IMR-90 (cell line): Measurements from ENCODE around the gene METTL25. TPM values are rescaled to one million over a fixed set of nuclear protein-coding genes. Genes with fewer than 3 reads are reported as not detected.

Experiments used
- ATAC-seq: fragments of 200-7000 bp; cut with Tn5 transposase; 2 replicates; pipeline ENCODE4 v1.9.1; 2020; ENCODE audit warnings: low read depth, mild to moderate bottlenecking, moderate library complexity
- BruUV-seq: library from RNA; stranded (reverse); fragments of 400-500 nt; replicated peaks from 2 replicates; lab custom pipeline; 2021; lab: Mats Ljungman, UMichigan
- CTCF ChIA-PET: fragments of 300-600 bp; formaldehyde crosslinking; extraction: SDS; loops from one replicate; lab custom pipeline; 2021; ENCODE audit warnings: antibody characterized with exemption; lab: Yijun Ruan, JAX
- POLR2A ChIA-PET: fragments of 300-600 bp; sonication (Branson Sonifier 250); formaldehyde crosslinking; loops from one replicate; lab custom pipeline; 2022; ENCODE audit warnings: antibody characterized with exemption; ENCODE audit not compliant: unreplicated experiment; lab: Charles Lee
- DNase-seq: peaks from one replicate; pipeline ENCODE4 v3.0.0; 2013
- H2AFZ ChIP-seq: replicated peaks from 2 replicates; pipeline ENCODE3; 2013; ENCODE audit warnings: low read length, mild to moderate bottlenecking; ENCODE audit not compliant: poor library complexity
- H2AK5ac ChIP-seq: 2 replicates; pipeline ENCODE4 v1.6.1; 2013; ENCODE audit warnings: low read depth, low read length, inconsistent platforms
- H2AK9ac ChIP-seq: replicated peaks from 2 replicates; pipeline ENCODE3; 2013; ENCODE audit warnings: mild to moderate bottlenecking, low read depth, low read length, moderate library complexity; ENCODE audit not compliant: poor library complexity
- H2BK120ac ChIP-seq: 2 replicates; pipeline ENCODE4 v1.6.1; 2013; ENCODE audit warnings: low read depth, low read length, inconsistent platforms
- H2BK15ac ChIP-seq: 3 replicates; pipeline ENCODE4 v1.6.1; 2013; ENCODE audit warnings: low read depth, low read length, inconsistent platforms
- H2BK20ac ChIP-seq: 2 replicates; pipeline ENCODE4 v1.6.1; 2013; ENCODE audit warnings: low read depth, mild to moderate bottlenecking, inconsistent platforms, low read length, moderate library complexity
- H2BK5ac ChIP-seq: 2 replicates; pipeline ENCODE4 v1.6.1; 2013; ENCODE audit warnings: mild to moderate bottlenecking, low read depth, low read length, inconsistent platforms; ENCODE audit not compliant: poor library complexity, severe bottlenecking
- H3K14ac ChIP-seq: replicated peaks from 2 replicates; pipeline ENCODE4 v1.6.1; 2013; ENCODE audit warnings: low read depth, low read length, inconsistent platforms
- H3K18ac ChIP-seq: 2 replicates; pipeline ENCODE4 v1.6.1; 2013; ENCODE audit warnings: low read depth, low read length, control low read depth
- H3K23ac ChIP-seq: 2 replicates; pipeline ENCODE4 v1.6.1; 2013; ENCODE audit warnings: low read depth, low read length, inconsistent platforms
- H3K27ac ChIP-seq: 2 replicates; pipeline ENCODE4 v1.5.1; 2013; ENCODE audit warnings: mild to moderate bottlenecking, control low read depth, low read length; ENCODE audit not compliant: insufficient read depth
- H3K27me3 ChIP-seq: 2 replicates; pipeline ENCODE4 v1.6.1; 2013; ENCODE audit warnings: low read length; ENCODE audit not compliant: control insufficient read depth, insufficient read depth
- H3K36me3 ChIP-seq: 2 replicates; pipeline ENCODE4 v1.6.1; 2013; ENCODE audit warnings: low read length, mixed read lengths; ENCODE audit not compliant: control insufficient read depth, insufficient read depth
- H3K4ac ChIP-seq: 2 replicates; pipeline ENCODE4 v1.6.1; 2013; ENCODE audit warnings: low read depth, low read length, inconsistent platforms
- H3K4me1 ChIP-seq: 2 replicates; pipeline ENCODE4 v1.6.1; 2013; ENCODE audit warnings: low read length, mixed read lengths; ENCODE audit not compliant: control insufficient read depth, insufficient read depth
- H3K4me2 ChIP-seq: 2 replicates; pipeline ENCODE4 v1.6.1; 2013; ENCODE audit warnings: low read depth, mild to moderate bottlenecking, control low read depth, low read length, moderate library complexity
- H3K4me3 ChIP-seq: 2 replicates; pipeline ENCODE4 v1.5.1; 2013; ENCODE audit warnings: low read depth, mild to moderate bottlenecking, control low read depth, low read length, moderate library complexity; ENCODE audit not compliant: insufficient read depth
- H3K56ac ChIP-seq: 2 replicates; pipeline ENCODE4 v1.6.1; 2013; ENCODE audit warnings: low read length, inconsistent platforms; ENCODE audit not compliant: insufficient read depth; ENCODE audit errors: extremely low read depth
- H3K79me1 ChIP-seq, 2 experiments: 2 replicates each; pipeline ENCODE4 v1.6.1; 2013; ENCODE audit warnings: low read length in 2 of 2, inconsistent platforms in 1 of 2, low read depth in 1 of 2
- H3K9ac ChIP-seq: 2 replicates; pipeline ENCODE4 v1.6.1; 2013; ENCODE audit warnings: low read depth, low read length, control low read depth
- H3K9me1 ChIP-seq: 2 replicates; pipeline ENCODE4 v1.6.1; 2013; ENCODE audit warnings: low read length, inconsistent platforms; ENCODE audit not compliant: insufficient read depth
- H3K9me3 ChIP-seq: 2 replicates; pipeline ENCODE4 v1.6.1; 2013; ENCODE audit warnings: low read length; ENCODE audit not compliant: control insufficient read depth, insufficient read depth
- H4K20me1 ChIP-seq: 2 replicates; pipeline ENCODE4 v1.6.1; 2013; ENCODE audit warnings: low read length, inconsistent platforms; ENCODE audit not compliant: insufficient read depth
- H4K5ac ChIP-seq: 2 replicates; pipeline ENCODE4 v1.6.1; 2013; ENCODE audit warnings: mild to moderate bottlenecking, low read depth, low read length, control low read depth
- H4K8ac ChIP-seq, 2 experiments: 2 replicates each; pipeline ENCODE4 v1.6.1; 2013; ENCODE audit warnings: low read depth in 2 of 2, low read length in 2 of 2, control low read depth in 1 of 2, inconsistent platforms in 1 of 2
- H4K91ac ChIP-seq: 2 replicates; pipeline ENCODE4 v1.6.1; 2013; ENCODE audit warnings: low read depth, low read length, inconsistent platforms; ENCODE audit not compliant: insufficient read depth
- BHLHE40 ChIP-seq: fragments of 150-350 bp; IDR thresholded peaks from 2 replicates; pipeline ENCODE4 v1.6.1; 2016; ENCODE audit warnings: mild to moderate bottlenecking, low read depth, low read length
- CEBPB ChIP-seq: IDR thresholded peaks from 2 replicates; pipeline ENCODE4 v1.6.1; 2012; ENCODE audit warnings: low read depth, low read length, improper control_type of control experiment
- ELK1 ChIP-seq: fragments of 150-350 bp; IDR thresholded peaks from 2 replicates; pipeline ENCODE4 v1.6.1; 2016; ENCODE audit warnings: low read depth, mild to moderate bottlenecking, low read length, moderate library complexity, borderline replicate concordance
- MAFK ChIP-seq: IDR thresholded peaks from 2 replicates; pipeline ENCODE4 v1.6.1; 2012; ENCODE audit warnings: low read depth, low read length, improper control_type of control experiment
- WGBS, 2 experiments: methylation state at CpG; one replicate each; pipeline versions ENCODE4 v1.1.5 to v1.1.7; 2013; ENCODE audit warnings: missing lambda C conversion rate in 2 of 2; ENCODE audit not compliant: insufficient read length in 1 of 2; ENCODE audit errors: extremely low coverage in 2 of 2; 5-methylcytosine and 5-hydroxymethylcytosine counted together
- dilution Hi-C: fragments of 300-500 bp; cut with HindIII; formaldehyde crosslinking; loops from one replicate; pipeline ENCODE4 v1.14.3; 2018; ENCODE audit warnings: low sequenced_read_pairs; ENCODE audit not compliant: unreplicated experiment
- in situ Hi-C: fragments of 300-500 bp; cut with MboI; formaldehyde crosslinking; loops from 3 replicates; pipeline ENCODE4 v1.14.3; 2019; ENCODE audit warnings: low sequenced_read_pairs, inconsistent platforms, mixed read lengths
- intact Hi-C: fragments of 100-400 bp; cut with micrococcal nuclease; formaldehyde crosslinking; loops from 2 replicates; pipeline ENCODE4 v1.10.0; 2022
- polyA plus RNA-seq, 3 experiments: library from polyadenylated mRNA; depleted of rRNA; stranded (reverse); fragments of >200 nt; gene quantifications; 2 replicates each; pipeline ENCODE4 v1.2.3, GENCODE V29; 2012; ENCODE audit warnings: low replicate concordance in 1 of 3
- total RNA-seq: library from RNA; depleted of rRNA; stranded (reverse); fragments of >200 nt; gene quantifications from 2 replicates; pipeline ENCODE4 v1.2.3, GENCODE V29; 2012
- TF ChIP-seq, protein P1 (sequence below): conservative IDR thresholded peaks from 2 replicates; pipeline ENCODE4 v1.5.1; 2012; ENCODE audit warnings: mild to moderate bottlenecking, low read depth, low read length, improper control_type of control experiment

METTL25 gene
- total and polyA plus RNA-seq, 2 of the 4 experiments (the other 2 are of a cell fraction): 2.6 to 3.0 TPM

- no peaks in the 10 kb centered on the region for H3K4me1 ChIP-seq
- dilution Hi-C loops: no loop called here
- WGBS, 2 experiments: 83% methylated on average over 1 of the region's 1 CpG; no CpG with 5 or more reads in 1 of the 2 experiments
These were observed 48.3 kb downstream of the METTL25 start for GRCh38 chr12:82406651-82407050.

More at GRCh38 chr12:82406651-82407050, 48.3 kb downstream of the METTL25 start:
- no peak overlapping the region for H3K9ac ChIP-seq
- CTCF ChIA-PET: no interaction called here
- H3K4me2 ChIP-seq: no peak overlapping the region
- H2AK5ac ChIP-seq: no peak overlapping the region
- no TSS peak for BruUV-seq
- H2BK5ac ChIP-seq: no peak overlapping the region
- H4K20me1 ChIP-seq: no peaks in the 10 kb centered on the region
- no peaks in the 10 kb centered on the region for H3K79me1 ChIP-seq
- in situ Hi-C loops (no loop called here), intact Hi-C loops (no loop called here)
- no peak overlapping the region for H3K14ac ChIP-seq
- no peak overlapping the region for H3K18ac ChIP-seq
- H4K8ac ChIP-seq: no peak overlapping the region
- POLR2A ChIA-PET: no interaction called here
- ATAC-seq: no peak
- H3K9me1 ChIP-seq: no peaks in the 10 kb centered on the region
- H3K27ac ChIP-seq: no peak overlapping the region
- H2BK120ac ChIP-seq: no peak overlapping the region
- no peaks in the 10 kb centered on the region for H3K9me3 ChIP-seq
- TF ChIP-seq CEBPB (no peak), ELK1 (no peak), BHLHE40 (no peak), MAFK (no peak)
- TF ChIP-seq, protein P1, sequence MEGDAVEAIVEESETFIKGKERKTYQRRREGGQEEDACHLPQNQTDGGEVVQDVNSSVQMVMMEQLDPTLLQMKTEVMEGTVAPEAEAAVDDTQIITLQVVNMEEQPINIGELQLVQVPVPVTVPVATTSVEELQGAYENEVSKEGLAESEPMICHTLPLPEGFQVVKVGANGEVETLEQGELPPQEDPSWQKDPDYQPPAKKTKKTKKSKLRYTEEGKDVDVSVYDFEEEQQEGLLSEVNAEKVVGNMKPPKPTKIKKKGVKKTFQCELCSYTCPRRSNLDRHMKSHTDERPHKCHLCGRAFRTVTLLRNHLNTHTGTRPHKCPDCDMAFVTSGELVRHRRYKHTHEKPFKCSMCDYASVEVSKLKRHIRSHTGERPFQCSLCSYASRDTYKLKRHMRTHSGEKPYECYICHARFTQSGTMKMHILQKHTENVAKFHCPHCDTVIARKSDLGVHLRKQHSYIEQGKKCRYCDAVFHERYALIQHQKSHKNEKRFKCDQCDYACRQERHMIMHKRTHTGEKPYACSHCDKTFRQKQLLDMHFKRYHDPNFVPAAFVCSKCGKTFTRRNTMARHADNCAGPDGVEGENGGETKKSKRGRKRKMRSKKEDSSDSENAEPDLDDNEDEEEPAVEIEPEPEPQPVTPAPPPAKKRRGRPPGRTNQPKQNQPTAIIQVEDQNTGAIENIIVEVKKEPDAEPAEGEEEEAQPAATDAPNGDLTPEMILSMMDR: no peak
- H3K56ac ChIP-seq: no peak overlapping the region
- no peak overlapping the region for H2BK15ac ChIP-seq
- H2AK9ac ChIP-seq: no peak overlapping the region
- H3K23ac ChIP-seq: no peak overlapping the region
- no peak overlapping the region for H3K4me3 ChIP-seq
- H2BK20ac ChIP-seq: no peak overlapping the region
- no peak for DNase-seq
- no peak overlapping the region for H2AFZ ChIP-seq
- no peak overlapping the region for H3K4ac ChIP-seq
- no peaks in the 10 kb centered on the region for H3K36me3 ChIP-seq
- no peaks in the 10 kb centered on the region for H3K27me3 ChIP-seq
- H4K91ac ChIP-seq: no peak overlapping the region
- H4K5ac ChIP-seq: no peak overlapping the region
